ENCODE data around the gene F12. TPM values are rescaled to one million over a fixed set of nuclear protein-coding genes. Genes with fewer than 3 reads are reported as not detected.
A peak's percentile ranks its signal among the peaks of the same experiment; 100 is the strongest.

Gene F12
- total and polyA plus RNA-seq, 4 donors: 0.23 to 1.8 (median 0.33) TPM; not detected in 1

GRCh38 chr5:177454397-177455035, 45.2 kb upstream of the F12 start:
- WGBS, 2 donors: 0 to 1% methylated on average over 65 to 84 of the region's 84 CpGs
- H3K27ac ChIP-seq (ENCODE audit: low read depth in 1 of 2, low read length in 2 of 2): no peak overlapping the region
- peak; percentile 83 for ATAC-seq (ENCODE audit: low FRiP score)

GRCh38 chr5:177453852-177454396, 44.6 kb upstream of the F12 start:
- intact Hi-C loops (cut with DNase I): loop anchor here (1.0 to 5.0 kb wide), 4 partner anchors 27 to 64 kb away; partner anchors contain the start of gene GRK6 (in 1 of the 2)

More at GRCh38 chr5:177454397-177455035, 45.2 kb upstream of the F12 start:
- Histone ChIP-seq H3K27me3 (ENCODE audit: control insufficient read depth in 1 of 2, insufficient read depth in 2 of 2, low read length in 1 of 2) (no peaks in the 10 kb centered on the region), H3K4me1 (ENCODE audit: control insufficient read depth in 1 of 2, insufficient read depth in 2 of 2, low read length in 2 of 2) (no peaks in the 10 kb centered on the region), H3K36me3 (ENCODE audit: control insufficient read depth in 1 of 2, insufficient read depth in 2 of 2, low read length in 1 of 2) (peaks cover 0 to 2% of the 10 kb centered on the region in 2 donors), H3K4me3 (ENCODE audit: low read length in 2 of 2) (peak overlapping the region in 1 of 2 donors; percentile 44), H3K9me3 (ENCODE audit: control insufficient read depth, low read length) (no peaks in the 10 kb centered on the region)
- peak; percentile 92 to 99 for DNase-seq
- intact Hi-C loops (cut with DNase I): loop anchor here (1.0 to 5.0 kb wide), 5 partner anchors 28 to 142 kb away; partner anchors contain the start of genes GRK6 (in 1 of the 2) and MXD3 (in 1 of the 2)

GRCh38 chr5:177452688-177453638, 43.6 kb upstream of the F12 start:
- no peaks in the 10 kb centered on the region for H3K27me3 ChIP-seq (ENCODE audit: control insufficient read depth in 1 of 2, insufficient read depth in 2 of 2, low read length in 1 of 2)
- no peak overlapping the region for H3K4me3 ChIP-seq (ENCODE audit: low read length in 2 of 2)
- no peak for ATAC-seq (ENCODE audit: low FRiP score)
- H3K4me1 ChIP-seq (ENCODE audit: control insufficient read depth in 1 of 2, insufficient read depth in 2 of 2, low read length in 2 of 2): no peaks in the 10 kb centered on the region
- no peaks in the 10 kb centered on the region for H3K36me3 ChIP-seq (ENCODE audit: control insufficient read depth in 1 of 2, insufficient read depth in 2 of 2, low read length in 1 of 2)
- intact Hi-C loops (cut with DNase I): loop anchor here in 1 of 2 donors (5.0 kb wide), 1 partner anchor 61 kb away; no protein-coding TSS in a partner anchor
- no peak overlapping the region for H3K27ac ChIP-seq (ENCODE audit: low read depth in 1 of 2, low read length in 2 of 2)
- WGBS, 2 donors: 55 to 57% methylated on average over 17 of the region's 17 CpGs
- DNase-seq: no peak
- no peaks in the 10 kb centered on the region for H3K9me3 ChIP-seq (ENCODE audit: control insufficient read depth, low read length)

More at GRCh38 chr5:177453852-177454396, 44.6 kb upstream of the F12 start:
- WGBS, 2 donors: 6 to 8% methylated on average over 25 to 31 of the region's 31 CpGs
- ATAC-seq (ENCODE audit: low FRiP score): peak; percentile 28
- Histone ChIP-seq H3K27me3 (ENCODE audit: control insufficient read depth in 1 of 2, insufficient read depth in 2 of 2, low read length in 1 of 2) (no peaks in the 10 kb centered on the region), H3K4me3 (ENCODE audit: low read length in 2 of 2) (no peak overlapping the region), H3K36me3 (ENCODE audit: control insufficient read depth in 1 of 2, insufficient read depth in 2 of 2, low read length in 1 of 2) (peaks cover 0 to 2% of the 10 kb centered on the region in 2 donors), H3K27ac (ENCODE audit: low read depth in 1 of 2, low read length in 2 of 2) (no peak overlapping the region), H3K4me1 (ENCODE audit: control insufficient read depth in 1 of 2, insufficient read depth in 2 of 2, low read length in 2 of 2) (no peaks in the 10 kb centered on the region), H3K9me3 (ENCODE audit: control insufficient read depth, low read length) (no peaks in the 10 kb centered on the region)
- peak in 1 of 2 donors; percentile 86 for DNase-seq

- Histone ChIP-seq H3K36me3 (ENCODE audit: control insufficient read depth in 1 of 2, insufficient read depth in 2 of 2, low read length in 1 of 2) (no peaks in the 10 kb centered on the region), H3K9me3 (ENCODE audit: control insufficient read depth, low read length) (no peaks in the 10 kb centered on the region), H3K4me3 (ENCODE audit: low read length in 2 of 2) (no peak overlapping the region), H3K27ac (ENCODE audit: low read depth in 1 of 2, low read length in 2 of 2) (no peak overlapping the region), H3K27me3 (ENCODE audit: control insufficient read depth in 1 of 2, insufficient read depth in 2 of 2, low read length in 1 of 2) (no peaks in the 10 kb centered on the region), H3K4me1 (ENCODE audit: control insufficient read depth in 1 of 2, insufficient read depth in 2 of 2, low read length in 2 of 2) (no peaks in the 10 kb centered on the region)
- no peak for DNase-seq
- 62 to 66% methylated on average over 9 to 10 of the region's 10 CpGs for WGBS, 2 donors
- no peak for ATAC-seq (ENCODE audit: low FRiP score)
- intact Hi-C loops (cut with DNase I): loop anchor here in 1 of 2 donors (5.0 kb wide), 1 partner anchor 59 kb away; no protein-coding TSS in a partner anchor
Observed at GRCh38 chr5:177450667-177451424, 41.5 kb upstream of the F12 start.

GRCh38 chr5:177449140-177450061, 40.0 kb upstream of the F12 start:
- Histone ChIP-seq H3K9me3 (ENCODE audit: control insufficient read depth, low read length) (no peaks in the 10 kb centered on the region), H3K36me3 (ENCODE audit: control insufficient read depth in 1 of 2, insufficient read depth in 2 of 2, low read length in 1 of 2) (no peaks in the 10 kb centered on the region), H3K4me1 (ENCODE audit: control insufficient read depth in 1 of 2, insufficient read depth in 2 of 2, low read length in 2 of 2) (no peaks in the 10 kb centered on the region), H3K27me3 (ENCODE audit: control insufficient read depth in 1 of 2, insufficient read depth in 2 of 2, low read length in 1 of 2) (no peaks in the 10 kb centered on the region), H3K4me3 (ENCODE audit: low read length in 2 of 2) (no peak overlapping the region), H3K27ac (ENCODE audit: low read depth in 1 of 2, low read length in 2 of 2) (no peak overlapping the region)
- DNase-seq: no peak
- 90% methylated on average over 18 of the region's 18 CpGs for WGBS, 2 donors
- ATAC-seq (ENCODE audit: low FRiP score): no peak
- intact Hi-C loops (cut with DNase I): loop anchor here in 1 of 2 donors (5.0 kb wide), 1 partner anchor 57 kb away; no protein-coding TSS in a partner anchor

GRCh38 chr5:177448244-177448950, 39.0 kb upstream of the F12 start:
- no peak for ATAC-seq (ENCODE audit: low FRiP score)
- 77 to 78% methylated on average over 6 of the region's 6 CpGs for WGBS, 2 donors
- H3K27me3 ChIP-seq (ENCODE audit: control insufficient read depth in 1 of 2, insufficient read depth in 2 of 2, low read length in 1 of 2): no peaks in the 10 kb centered on the region

GRCh38 chr5:177447611-177448243, 38.4 kb upstream of the F12 start:
- Histone ChIP-seq H3K9me3 (ENCODE audit: control insufficient read depth, low read length) (no peaks in the 10 kb centered on the region), H3K4me1 (ENCODE audit: control insufficient read depth in 1 of 2, insufficient read depth in 2 of 2, low read length in 2 of 2) (no peaks in the 10 kb centered on the region), H3K27ac (ENCODE audit: low read depth in 1 of 2, low read length in 2 of 2) (no peak overlapping the region), H3K27me3 (ENCODE audit: control insufficient read depth in 1 of 2, insufficient read depth in 2 of 2, low read length in 1 of 2) (no peaks in the 10 kb centered on the region), H3K4me3 (ENCODE audit: low read length in 2 of 2) (no peak overlapping the region), H3K36me3 (ENCODE audit: control insufficient read depth in 1 of 2, insufficient read depth in 2 of 2, low read length in 1 of 2) (no peaks in the 10 kb centered on the region)
- DNase-seq (peak; percentile 88 to 92), ATAC-seq (ENCODE audit: low FRiP score) (peak; percentile 63)
- 2 to 3% methylated on average over 16 to 23 of the region's 23 CpGs for WGBS, 2 donors
- intact Hi-C loops (cut with DNase I): no loop called here

More at GRCh38 chr5:177448244-177448950, 39.0 kb upstream of the F12 start:
- Histone ChIP-seq H3K9me3 (ENCODE audit: control insufficient read depth, low read length) (no peaks in the 10 kb centered on the region), H3K36me3 (ENCODE audit: control insufficient read depth in 1 of 2, insufficient read depth in 2 of 2, low read length in 1 of 2) (no peaks in the 10 kb centered on the region), H3K4me3 (ENCODE audit: low read length in 2 of 2) (no peak overlapping the region), H3K4me1 (ENCODE audit: control insufficient read depth in 1 of 2, insufficient read depth in 2 of 2, low read length in 2 of 2) (no peaks in the 10 kb centered on the region), H3K27ac (ENCODE audit: low read depth in 1 of 2, low read length in 2 of 2) (no peak overlapping the region)
- intact Hi-C loops (cut with DNase I): no loop called here
- no peak for DNase-seq
